ENCODE results near the gene SAPCD2.
"Not testable (repeated sequence)": the region's sequence is repeated elsewhere in the genome, so short reads cannot be mapped to it uniquely, and the experiment has no call there.

The SAPCD2 gene

GRCh38 chr9:137046088-137046787 is 24.1 kb downstream of the SAPCD2 start, which contains the start of gene NPDC1:
TSS of gene NPDC1 (minus strand) at chr9:137046177. CDS start at chr9:137045989, 188 bp downstream.
- no peak for DNase-seq (ENCODE audit: low read depth)

GRCh38 chr9:137045294-137046087 is 24.9 kb downstream of the SAPCD2 start:
- no peak for DNase-seq (ENCODE audit: low read depth)

GRCh38 chr9:137044502-137045177 is 25.7 kb downstream of the SAPCD2 start:
- no peak for DNase-seq (ENCODE audit: low read depth)

- no peak for DNase-seq (ENCODE audit: low read depth)
Measured at GRCh38 chr9:137044037-137044436, 26.3 kb downstream of the SAPCD2 start.

- no peak for DNase-seq (ENCODE audit: low read depth)
Measured at GRCh38 chr9:137042751-137043727, 27.3 kb downstream of the SAPCD2 start.

- no peak for DNase-seq (ENCODE audit: low read depth)
Measured at GRCh38 chr9:137041124-137041523, 29.2 kb downstream of the SAPCD2 start.

GRCh38 chr9:137040568-137040967 is 29.8 kb downstream of the SAPCD2 start:
- DNase-seq (ENCODE audit: low read depth): no peak

GRCh38 chr9:137039611-137040366 is 30.6 kb downstream of the SAPCD2 start:
- DNase-seq (ENCODE audit: low read depth): no peak

GRCh38 chr9:137038916-137039315 is 31.4 kb downstream of the SAPCD2 start:
- DNase-seq (ENCODE audit: low read depth): no peak

GRCh38 chr9:137037483-137037882 is 32.9 kb downstream of the SAPCD2 start:
- DNase-seq (ENCODE audit: low read depth): no peak

GRCh38 chr9:137037035-137037434 is 33.3 kb downstream of the SAPCD2 start:
- DNase-seq (ENCODE audit: low read depth): no peak

GRCh38 chr9:137035937-137036336 is 34.4 kb downstream of the SAPCD2 start:
- no peak for DNase-seq (ENCODE audit: low read depth)

GRCh38 chr9:137035507-137035834 is 34.9 kb downstream of the SAPCD2 start:
- no peak for DNase-seq (ENCODE audit: low read depth)

GRCh38 chr9:137034709-137035506 is 35.4 kb downstream of the SAPCD2 start:
- DNase-seq (ENCODE audit: low read depth): no peak

- DNase-seq (ENCODE audit: low read depth): no peak
Measured at GRCh38 chr9:137034039-137034708, 36.2 kb downstream of the SAPCD2 start.

- not testable (repeated sequence) for DNase-seq (ENCODE audit: low read depth)
Measured at GRCh38 chr9:137033481-137033880, 36.9 kb downstream of the SAPCD2 start.

- DNase-seq (ENCODE audit: low read depth): no peak
Measured at GRCh38 chr9:137032858-137033257, 37.5 kb downstream of the SAPCD2 start.

- no peak for DNase-seq (ENCODE audit: low read depth)
Measured at GRCh38 chr9:137031904-137032640, 38.3 kb downstream of the SAPCD2 start, which contains the start of gene FUT7. TSS of gene FUT7 (minus strand) at chr9:137032088. CDS start at chr9:137031991, 97 bp downstream.

All from HS-5 (cell line).